MM.1S (cell line): ENCODE results near the gene CTNNAL1.

Source experiments
- DNase-seq: peaks from one replicate; pipeline ENCODE4 v3.0.0-alpha.2; 2015
- H2AFZ ChIP-seq: fragments of 300-600 bp; sonication (generic); 2 replicates; pipeline ENCODE4 v1.6.0; 2016; ENCODE audit warnings: antibody characterized with exemption, low read length
- H3F3A ChIP-seq: fragments of 300-600 bp; sonication (generic); 2 replicates; pipeline ENCODE4 v1.6.1; 2016; ENCODE audit warnings: mild to moderate bottlenecking, antibody characterized with exemption, low read length, moderate library complexity, mixed read lengths; ENCODE audit not compliant: insufficient read depth
- H3K27ac ChIP-seq: fragments of 300-600 bp; sonication (generic); 2 replicates; pipeline ENCODE4 v1.5.1; 2016; ENCODE audit warnings: mild to moderate bottlenecking, low read length
- H3K27me3 ChIP-seq: fragments of 300-600 bp; sonication (generic); replicated peaks from 2 replicates; pipeline ENCODE4 v1.6.0; 2016; ENCODE audit warnings: low read length; ENCODE audit not compliant: insufficient read depth
- H3K36me3 ChIP-seq: fragments of 300-600 bp; sonication (generic); replicated peaks from 2 replicates; pipeline ENCODE4 v1.6.1; 2016; ENCODE audit warnings: mild to moderate bottlenecking, low read length, mixed read lengths; ENCODE audit not compliant: insufficient read depth
- H3K4me1 ChIP-seq: fragments of 300-600 bp; sonication (generic); 2 replicates; pipeline ENCODE4 v1.6.1; 2016; ENCODE audit warnings: low read length, mixed read lengths
- H3K4me2 ChIP-seq: fragments of 300-600 bp; sonication (generic); 2 replicates; pipeline ENCODE4 v1.6.0; 2016; ENCODE audit warnings: low read depth, low read length
- H3K4me3 ChIP-seq: fragments of 300-600 bp; sonication (generic); 2 replicates; pipeline ENCODE4 v1.5.1; 2016; ENCODE audit warnings: low read length, mixed read lengths
- H3K79me2 ChIP-seq: fragments of 300-600 bp; sonication (generic); 2 replicates; pipeline ENCODE4 v1.6.1; 2016; ENCODE audit warnings: mixed run types, low read length, mixed read lengths
- H3K9ac ChIP-seq: fragments of 300-600 bp; sonication (generic); 2 replicates; pipeline ENCODE4 v1.6.1; 2016; ENCODE audit warnings: low read length, mixed read lengths
- H3K9me2 ChIP-seq: fragments of 300-600 bp; sonication (generic); replicated peaks from 2 replicates; pipeline ENCODE4 v1.6.1; 2016; ENCODE audit warnings: mild to moderate bottlenecking, low read length, mixed read lengths; ENCODE audit not compliant: insufficient read depth
- H3K9me3 ChIP-seq: fragments of 300-600 bp; sonication (generic); replicated peaks from 2 replicates; pipeline ENCODE4 v1.6.1; 2016; ENCODE audit warnings: mild to moderate bottlenecking, low read length, mixed read lengths; ENCODE audit not compliant: insufficient read depth
- H4K20me1 ChIP-seq: fragments of 300-600 bp; sonication (generic); 2 replicates; pipeline ENCODE4 v1.6.1; 2016; ENCODE audit warnings: mild to moderate bottlenecking, low read length, moderate library complexity, mixed read lengths; ENCODE audit not compliant: insufficient read depth
- CTCF ChIP-seq: fragments of 300-600 bp; sonication (generic); IDR thresholded peaks from 2 replicates; pipeline ENCODE4 v1.5.1; 2016; ENCODE audit warnings: antibody characterized with exemption, low read length, mixed read lengths
- EZH2 ChIP-seq: fragments of 300-600 bp; sonication (generic); optimal IDR thresholded peaks from 2 replicates; pipeline ENCODE3; 2017; ENCODE audit warnings: low read depth, mild to moderate bottlenecking, antibody characterized with exemption, low read length, mixed read lengths
- EZH2phosphoT487 ChIP-seq: fragments of 300-600 bp; sonication (generic); IDR thresholded peaks from 2 replicates; pipeline ENCODE4 v1.6.1; 2018; ENCODE audit warnings: antibody characterized with exemption, low read length

CTNNAL1 gene

GRCh38 chr9:109019420-109019819, 6.1 kb upstream of the CTNNAL1 start:
- Histone ChIP-seq H3K36me3 (no peaks in the 10 kb centered on the region), H3K27me3 (no peaks in the 10 kb centered on the region), H3K27ac (no peak overlapping the region), H3K9me2 (no peaks in the 10 kb centered on the region), H3F3A (no peaks in the 10 kb centered on the region), H3K79me2 (no peaks in the 10 kb centered on the region), H3K9ac (no peak overlapping the region), H3K4me2 (no peak overlapping the region), H2AFZ (no peak overlapping the region), H3K9me3 (no peaks in the 10 kb centered on the region), H4K20me1 (no peaks in the 10 kb centered on the region), H3K4me1 (no peaks in the 10 kb centered on the region), H3K4me3 (no peak overlapping the region)
- TF ChIP-seq EZH2phosphoT487, result no peak
- TF ChIP-seq CTCF, result no peak
- no peak for TF ChIP-seq EZH2
- DNase-seq, result no peak

- Histone ChIP-seq H3K4me1 (no peaks in the 10 kb centered on the region), H3K27me3 (no peaks in the 10 kb centered on the region), H3K9ac (no peak overlapping the region), H3K27ac (no peak overlapping the region), H3K9me3 (no peaks in the 10 kb centered on the region), H3K36me3 (no peaks in the 10 kb centered on the region), H2AFZ (no peak overlapping the region), H4K20me1 (no peaks in the 10 kb centered on the region), H3K9me2 (no peaks in the 10 kb centered on the region), H3F3A (peaks cover 6% of the 10 kb centered on the region; the same call in 1 of the 2 replicates), H3K79me2 (peaks cover 6% of the 10 kb centered on the region), H3K4me3 (no peak overlapping the region), H3K4me2 (no peak overlapping the region)
- TF ChIP-seq EZH2phosphoT487 (no peak), EZH2 (no peak), CTCF (no peak)
- no peak for DNase-seq
Observed at GRCh38 chr9:109017493-109017892, 4.2 kb upstream of the CTNNAL1 start.

- H2AFZ ChIP-seq, result no peak overlapping the region
- peaks cover 6% of the 10 kb centered on the region; the same call in 1 of the 2 replicates for H3F3A ChIP-seq
- no peak overlapping the region for H3K27ac ChIP-seq
- H3K9ac ChIP-seq, result no peak overlapping the region
- no peak for TF ChIP-seq EZH2
- no peak for TF ChIP-seq CTCF
- no peak for TF ChIP-seq EZH2phosphoT487
- H3K27me3 ChIP-seq, result no peaks in the 10 kb centered on the region
- H3K4me1 ChIP-seq, result no peaks in the 10 kb centered on the region
- H3K79me2 ChIP-seq, result peaks cover 10% of the 10 kb centered on the region
- H3K36me3 ChIP-seq, result no peaks in the 10 kb centered on the region
- no peaks in the 10 kb centered on the region for H4K20me1 ChIP-seq
- H3K9me2 ChIP-seq, result no peaks in the 10 kb centered on the region
- H3K4me2 ChIP-seq, result no peak overlapping the region
- H3K9me3 ChIP-seq, result no peaks in the 10 kb centered on the region
- no peak overlapping the region for H3K4me3 ChIP-seq
- no peak for DNase-seq
Observed at GRCh38 chr9:109017061-109017460, 3.8 kb upstream of the CTNNAL1 start.
